Measurements from ENCODE around the gene LPO. TPM values are rescaled to one million over a fixed set of nuclear protein-coding genes. Genes with fewer than 3 reads are reported as not detected.

Gene LPO
- total RNA-seq, 1 donor from 2014 or later: not detected

- no peak for DNase-seq (ENCODE audit: low spot score)
Observed at GRCh38 chr17:58229384-58229783, 9.0 kb upstream of the LPO start.

GRCh38 chr17:58229881-58230280 is 8.5 kb upstream of the LPO start:
- no peak for DNase-seq (ENCODE audit: low spot score)

GRCh38 chr17:58231641-58232040 is 6.7 kb upstream of the LPO start:
- DNase-seq (ENCODE audit: low spot score): no peak

- DNase-seq (ENCODE audit: low spot score): no peak
Observed at GRCh38 chr17:58232707-58233156, 5.7 kb upstream of the LPO start.

- DNase-seq (ENCODE audit: low spot score): no peak
Observed at GRCh38 chr17:58233543-58233942, 4.8 kb upstream of the LPO start.

- DNase-seq (ENCODE audit: low spot score): no peak
Observed at GRCh38 chr17:58234512-58234911, 3.9 kb upstream of the LPO start.

- no peak for DNase-seq (ENCODE audit: low spot score)
Observed at GRCh38 chr17:58235821-58236220, 2.6 kb upstream of the LPO start.

GRCh38 chr17:58236394-58236793 is 2.0 kb upstream of the LPO start:
- no peak for DNase-seq (ENCODE audit: low spot score)

GRCh38 chr17:58239987-58240386 is 1.6 kb downstream of the LPO start:
- no peak for DNase-seq (ENCODE audit: low spot score)

- DNase-seq (ENCODE audit: low spot score): no peak
Observed at GRCh38 chr17:58242171-58242784, 3.9 kb downstream of the LPO start.

- no peak for DNase-seq (ENCODE audit: low spot score)
Observed at GRCh38 chr17:58244963-58245362, 6.6 kb downstream of the LPO start.

GRCh38 chr17:58245428-58246103 is 7.2 kb downstream of the LPO start:
- no peak for DNase-seq (ENCODE audit: low spot score)

GRCh38 chr17:58246104-58246740 is 7.8 kb downstream of the LPO start:
- no peak for DNase-seq (ENCODE audit: low spot score)

GRCh38 chr17:58246781-58247180 is 8.4 kb downstream of the LPO start:
- no peak for DNase-seq (ENCODE audit: low spot score)

- no peak for DNase-seq (ENCODE audit: low spot score)
Observed at GRCh38 chr17:58247511-58248363, 9.4 kb downstream of the LPO start.

GRCh38 chr17:58248955-58249269 is 10.5 kb downstream of the LPO start:
- no peak for DNase-seq (ENCODE audit: low spot score)

GRCh38 chr17:58249270-58250133 is 11.1 kb downstream of the LPO start:
- DNase-seq (ENCODE audit: low spot score): peak; percentile 47

GRCh38 chr17:58250344-58251011 is 12.1 kb downstream of the LPO start:
- DNase-seq (ENCODE audit: low spot score): no peak

GRCh38 chr17:58252141-58252540 is 13.8 kb downstream of the LPO start:
- DNase-seq (ENCODE audit: low spot score): no peak

- DNase-seq (ENCODE audit: low spot score): no peak
Observed at GRCh38 chr17:58253082-58253481, 14.7 kb downstream of the LPO start.

GRCh38 chr17:58254803-58255202 is 16.4 kb downstream of the LPO start:
- DNase-seq (ENCODE audit: low spot score): no peak

All from mucosa of gallbladder (tissue), 1 donor.